Mammary epithelial cell (primary cell): ENCODE measurements around the gene ANGPTL5.

Experiments used
- CTCF ChIP-seq, 2 donors: IDR thresholded peaks in 1 of 2; conservative IDR thresholded peaks in 1 of 2; 2 replicates each; pipeline ENCODE4 v1.5.1; 2011 to 2012; ENCODE audit warnings: inconsistent platforms in 2 of 2, low read length in 2 of 2, mild to moderate bottlenecking in 2 of 2, control low read depth in 1 of 2, low read depth in 1 of 2; ENCODE audit not compliant: insufficient read depth in 1 of 2; ENCODE audit errors: extremely low read depth in 1 of 2
- EZH2 ChIP-seq: IDR thresholded peaks from 2 replicates; pipeline ENCODE4 v1.6.1; 2012; ENCODE audit warnings: low read length, inconsistent platforms, borderline replicate concordance

DNA sequence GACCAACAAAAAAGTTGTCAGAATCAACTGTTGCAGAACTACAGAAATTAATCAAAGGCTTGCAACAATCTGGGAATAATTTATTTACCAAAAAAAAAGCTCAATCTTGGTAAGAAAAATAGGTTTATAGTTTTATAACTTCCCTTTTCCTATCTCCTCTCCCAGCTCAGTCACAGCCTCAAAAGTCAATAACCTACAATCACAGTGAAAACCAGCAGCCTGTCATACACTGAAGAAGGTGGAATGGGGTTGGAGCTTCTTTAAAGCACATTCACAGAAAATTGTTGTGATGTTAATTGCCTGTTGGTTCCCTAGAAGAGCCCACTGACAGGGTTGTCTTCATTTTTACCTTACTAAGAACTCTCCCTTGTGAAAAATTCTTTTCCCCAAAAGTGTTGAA lies 52.2 kb downstream of the ANGPTL5 start:
- TF ChIP-seq CTCF (conservative IDR thresholded peaks at IDR 0.05 in 1 of 2, IDR thresholded peaks at IDR 0.05 in 1 of 2; ENCODE audit: extremely low read depth in 1 of 2, insufficient read depth in 1 of 2, low read depth in 1 of 2, low read length in 2 of 2) = no peak
- no peak for TF ChIP-seq EZH2
